IMR-90 (cell line): Measurements from ENCODE around the gene RBMS3. TPM values are rescaled to one million over a fixed set of nuclear protein-coding genes. Genes with fewer than 3 reads are reported as not detected.

Source experiments
- ATAC-seq: fragments of 200-7000 bp; cut with Tn5 transposase; 2 replicates; pipeline ENCODE4 v1.9.1; 2020; ENCODE audit warnings: low read depth, mild to moderate bottlenecking, moderate library complexity
- BruUV-seq: library from RNA; stranded (reverse); fragments of 400-500 nt; replicated peaks from 2 replicates; lab custom pipeline; 2021; lab: Mats Ljungman, UMichigan
- CTCF ChIA-PET: fragments of 300-600 bp; formaldehyde crosslinking; extraction: SDS; loops from one replicate; lab custom pipeline; 2021; ENCODE audit warnings: antibody characterized with exemption; lab: Yijun Ruan, JAX
- POLR2A ChIA-PET: fragments of 300-600 bp; sonication (Branson Sonifier 250); formaldehyde crosslinking; loops from one replicate; lab custom pipeline; 2022; ENCODE audit warnings: antibody characterized with exemption; ENCODE audit not compliant: unreplicated experiment; lab: Charles Lee
- DNase-seq: peaks from one replicate; pipeline ENCODE4 v3.0.0; 2013
- H2AFZ ChIP-seq: replicated peaks from 2 replicates; pipeline ENCODE3; 2013; ENCODE audit warnings: low read length, mild to moderate bottlenecking; ENCODE audit not compliant: poor library complexity
- H2AK5ac ChIP-seq: 2 replicates; pipeline ENCODE4 v1.6.1; 2013; ENCODE audit warnings: low read depth, low read length, inconsistent platforms
- H2AK9ac ChIP-seq: replicated peaks from 2 replicates; pipeline ENCODE3; 2013; ENCODE audit warnings: mild to moderate bottlenecking, low read depth, low read length, moderate library complexity; ENCODE audit not compliant: poor library complexity
- H2BK120ac ChIP-seq: 2 replicates; pipeline ENCODE4 v1.6.1; 2013; ENCODE audit warnings: low read depth, low read length, inconsistent platforms
- H2BK15ac ChIP-seq: 3 replicates; pipeline ENCODE4 v1.6.1; 2013; ENCODE audit warnings: low read depth, low read length, inconsistent platforms
- H2BK20ac ChIP-seq: 2 replicates; pipeline ENCODE4 v1.6.1; 2013; ENCODE audit warnings: low read depth, mild to moderate bottlenecking, inconsistent platforms, low read length, moderate library complexity
- H2BK5ac ChIP-seq: 2 replicates; pipeline ENCODE4 v1.6.1; 2013; ENCODE audit warnings: mild to moderate bottlenecking, low read depth, low read length, inconsistent platforms; ENCODE audit not compliant: poor library complexity, severe bottlenecking
- H3K14ac ChIP-seq: replicated peaks from 2 replicates; pipeline ENCODE4 v1.6.1; 2013; ENCODE audit warnings: low read depth, low read length, inconsistent platforms
- H3K18ac ChIP-seq: 2 replicates; pipeline ENCODE4 v1.6.1; 2013; ENCODE audit warnings: low read depth, low read length, control low read depth
- H3K23ac ChIP-seq: 2 replicates; pipeline ENCODE4 v1.6.1; 2013; ENCODE audit warnings: low read depth, low read length, inconsistent platforms
- H3K27ac ChIP-seq: 2 replicates; pipeline ENCODE4 v1.5.1; 2013; ENCODE audit warnings: mild to moderate bottlenecking, control low read depth, low read length; ENCODE audit not compliant: insufficient read depth
- H3K27me3 ChIP-seq: 2 replicates; pipeline ENCODE4 v1.6.1; 2013; ENCODE audit warnings: low read length; ENCODE audit not compliant: control insufficient read depth, insufficient read depth
- H3K36me3 ChIP-seq: 2 replicates; pipeline ENCODE4 v1.6.1; 2013; ENCODE audit warnings: low read length, mixed read lengths; ENCODE audit not compliant: control insufficient read depth, insufficient read depth
- H3K4ac ChIP-seq: 2 replicates; pipeline ENCODE4 v1.6.1; 2013; ENCODE audit warnings: low read depth, low read length, inconsistent platforms
- H3K4me1 ChIP-seq: 2 replicates; pipeline ENCODE4 v1.6.1; 2013; ENCODE audit warnings: low read length, mixed read lengths; ENCODE audit not compliant: control insufficient read depth, insufficient read depth
- H3K4me2 ChIP-seq: 2 replicates; pipeline ENCODE4 v1.6.1; 2013; ENCODE audit warnings: low read depth, mild to moderate bottlenecking, control low read depth, low read length, moderate library complexity
- H3K4me3 ChIP-seq: 2 replicates; pipeline ENCODE4 v1.5.1; 2013; ENCODE audit warnings: low read depth, mild to moderate bottlenecking, control low read depth, low read length, moderate library complexity; ENCODE audit not compliant: insufficient read depth
- H3K56ac ChIP-seq: 2 replicates; pipeline ENCODE4 v1.6.1; 2013; ENCODE audit warnings: low read length, inconsistent platforms; ENCODE audit not compliant: insufficient read depth; ENCODE audit errors: extremely low read depth
- H3K79me1 ChIP-seq, 2 experiments: 2 replicates each; pipeline ENCODE4 v1.6.1; 2013; ENCODE audit warnings: low read length in 2 of 2, inconsistent platforms in 1 of 2, low read depth in 1 of 2
- H3K9ac ChIP-seq: 2 replicates; pipeline ENCODE4 v1.6.1; 2013; ENCODE audit warnings: low read depth, low read length, control low read depth
- H3K9me1 ChIP-seq: 2 replicates; pipeline ENCODE4 v1.6.1; 2013; ENCODE audit warnings: low read length, inconsistent platforms; ENCODE audit not compliant: insufficient read depth
- H3K9me3 ChIP-seq: 2 replicates; pipeline ENCODE4 v1.6.1; 2013; ENCODE audit warnings: low read length; ENCODE audit not compliant: control insufficient read depth, insufficient read depth
- H4K20me1 ChIP-seq: 2 replicates; pipeline ENCODE4 v1.6.1; 2013; ENCODE audit warnings: low read length, inconsistent platforms; ENCODE audit not compliant: insufficient read depth
- H4K5ac ChIP-seq: 2 replicates; pipeline ENCODE4 v1.6.1; 2013; ENCODE audit warnings: mild to moderate bottlenecking, low read depth, low read length, control low read depth
- H4K8ac ChIP-seq, 2 experiments: 2 replicates each; pipeline ENCODE4 v1.6.1; 2013; ENCODE audit warnings: low read depth in 2 of 2, low read length in 2 of 2, control low read depth in 1 of 2, inconsistent platforms in 1 of 2
- H4K91ac ChIP-seq: 2 replicates; pipeline ENCODE4 v1.6.1; 2013; ENCODE audit warnings: low read depth, low read length, inconsistent platforms; ENCODE audit not compliant: insufficient read depth
- ELK1 ChIP-seq: fragments of 150-350 bp; IDR thresholded peaks from 2 replicates; pipeline ENCODE4 v1.6.1; 2016; ENCODE audit warnings: low read depth, mild to moderate bottlenecking, low read length, moderate library complexity, borderline replicate concordance
- FOS ChIP-seq: fragments of 150-350 bp; IDR thresholded peaks from 2 replicates; pipeline ENCODE4 v1.6.1; 2016; ENCODE audit warnings: low read depth, low read length
- MAFK ChIP-seq: IDR thresholded peaks from 2 replicates; pipeline ENCODE4 v1.6.1; 2012; ENCODE audit warnings: low read depth, low read length, improper control_type of control experiment
- RAD21 ChIP-seq: IDR thresholded peaks from 2 replicates; pipeline ENCODE4 v1.6.1; 2012; ENCODE audit warnings: low read length, improper control_type of control experiment
- SMC3 ChIP-seq: fragments of 150-350 bp; IDR thresholded peaks from 2 replicates; pipeline ENCODE4 v1.6.1; 2016; ENCODE audit warnings: low read depth, mild to moderate bottlenecking, antibody characterized with exemption, low read length, moderate library complexity
- WGBS, 2 experiments: methylation state at CpG; one replicate each; pipeline versions ENCODE4 v1.1.5 to v1.1.7; 2013; ENCODE audit warnings: missing lambda C conversion rate in 2 of 2; ENCODE audit not compliant: insufficient read length in 1 of 2; ENCODE audit errors: extremely low coverage in 2 of 2; 5-methylcytosine and 5-hydroxymethylcytosine counted together
- dilution Hi-C: fragments of 300-500 bp; cut with HindIII; formaldehyde crosslinking; loops from one replicate; pipeline ENCODE4 v1.14.3; 2018; ENCODE audit warnings: low sequenced_read_pairs; ENCODE audit not compliant: unreplicated experiment
- in situ Hi-C: fragments of 300-500 bp; cut with MboI; formaldehyde crosslinking; loops from 3 replicates; pipeline ENCODE4 v1.14.3; 2019; ENCODE audit warnings: low sequenced_read_pairs, inconsistent platforms, mixed read lengths
- intact Hi-C: fragments of 100-400 bp; cut with micrococcal nuclease; formaldehyde crosslinking; loops from 2 replicates; pipeline ENCODE4 v1.10.0; 2022
- polyA plus RNA-seq, 3 experiments: library from polyadenylated mRNA; depleted of rRNA; stranded (reverse); fragments of >200 nt; gene quantifications; 2 replicates each; pipeline ENCODE4 v1.2.3, GENCODE V29; 2012; ENCODE audit warnings: low replicate concordance in 1 of 3
- total RNA-seq: library from RNA; depleted of rRNA; stranded (reverse); fragments of >200 nt; gene quantifications from 2 replicates; pipeline ENCODE4 v1.2.3, GENCODE V29; 2012

The RBMS3 gene
- total and polyA plus RNA-seq, 2 of the 4 experiments (the other 2 are of a cell fraction): 15.2 to 127 TPM

GRCh38 chr3:29239376-29239775 is 41.5 kb upstream of the RBMS3 start:
- peak overlapping the region; percentile 85 for H2AK5ac ChIP-seq
- peak overlapping the region; percentile 29; the same call in 1 of the 2 replicates for H4K5ac ChIP-seq
- no peaks in the 10 kb centered on the region for H3K9me3 ChIP-seq
- CTCF ChIA-PET: no interaction called here
- H2BK120ac ChIP-seq: peak overlapping the region; percentile 51; the same call in 1 of the 2 replicates
- peak overlapping the region; percentile 62 for H2AK9ac ChIP-seq
- intact Hi-C loops: loop anchor here (10.0 kb wide), 1 partner anchor 175 kb away; no protein-coding TSS in a partner anchor
- no peaks in the 10 kb centered on the region for H3K27me3 ChIP-seq
- 100% methylated on average over 1 of the region's 2 CpGs; no CpG with 5 or more reads in 1 of the 2 experiments for WGBS, 2 experiments
- H3K9me1 ChIP-seq: peaks cover 3% of the 10 kb centered on the region; the same call in 1 of the 2 replicates
- H4K8ac ChIP-seq: peak overlapping the region; percentile 19; a peak in 1 of 4 replicates
- H3K4ac ChIP-seq: peak overlapping the region; percentile 46
- no peak overlapping the region for H4K91ac ChIP-seq
- no peak overlapping the region for H3K9ac ChIP-seq
- H4K20me1 ChIP-seq: no peaks in the 10 kb centered on the region
- ATAC-seq (no peak), DNase-seq (peak; percentile 18)
- dilution Hi-C loops: no loop called here
- no peaks in the 10 kb centered on the region for H3K79me1 ChIP-seq
- H3K4me1 ChIP-seq: peaks cover 3% of the 10 kb centered on the region
- H3K4me2 ChIP-seq: no peak overlapping the region
- no peak overlapping the region for H3K56ac ChIP-seq
- peak overlapping the region; percentile 59 for H3K14ac ChIP-seq
- BruUV-seq: no TSS peak
- TF ChIP-seq SMC3 (no peak), MAFK (no peak), FOS (no peak), ELK1 (no peak), RAD21 (no peak)
- peak overlapping the region; percentile 52; the same call in 1 of the 2 replicates for H3K18ac ChIP-seq
- no peak overlapping the region for H3K27ac ChIP-seq
- no peak overlapping the region for H3K4me3 ChIP-seq
- peak overlapping the region; percentile 82; the same call in 1 of the 2 replicates for H2BK20ac ChIP-seq
- H3K23ac ChIP-seq: peak overlapping the region; percentile 34; the same call in 1 of the 2 replicates
- H2AFZ ChIP-seq: peak overlapping the region; percentile 69
- in situ Hi-C loops: no loop called here
- H3K36me3 ChIP-seq: no peaks in the 10 kb centered on the region
- peak overlapping the region; percentile 82; the same call in 2 of the 3 replicates for H2BK15ac ChIP-seq
- peak overlapping the region; percentile 46 for H2BK5ac ChIP-seq
- POLR2A ChIA-PET: no interaction called here
